Common myeloid progenitor, CD34-positive (primary cell): ENCODE results near the gene ZNF789.
A peak's percentile ranks its signal among the peaks of the same experiment; 100 is the strongest.
"Not testable (repeated sequence)": the region's sequence is repeated elsewhere in the genome, so short reads cannot be mapped to it uniquely, and the experiment has no call there.

Source experiments
- CTCF ChIA-PET: fragments of 350-600 bp; sonication (Branson Sonifier 250); formaldehyde crosslinking; loops from one replicate; lab custom pipeline; 2021; ENCODE audit warnings: antibody characterized with exemption; lab: Charles Lee
- POLR2A ChIA-PET: fragments of 350-600 bp; sonication (Branson Sonifier 250); formaldehyde crosslinking; loops from one replicate; lab custom pipeline; 2021; ENCODE audit warnings: antibody characterized with exemption; lab: Charles Lee
- DNase-seq, 3 donors: peaks; one replicate each; pipeline versions ENCODE4 v3.0.0 to v3.0.0-alpha.2; 2013
- H3K27ac ChIP-seq, 2 experiments: 1 replicate in 1 of 2; 2 replicates in 1 of 2; pipeline ENCODE4 v1.7.0; 2013; ENCODE audit warnings: inconsistent platforms in 2 of 2, low read length in 2 of 2, mild to moderate bottlenecking in 2 of 2, low read depth in 1 of 2, moderate library complexity in 1 of 2; ENCODE audit not compliant: severe bottlenecking in 2 of 2, insufficient read depth in 1 of 2, poor library complexity in 1 of 2
- H3K27me3 ChIP-seq, 5 experiments: replicated peaks in 2 of 5; 1 replicate in 3 of 5; 2 replicates in 2 of 5; pipeline versions ENCODE4 v1.6.1 to v1.7.0; 2013; ENCODE audit warnings: low read length in 4 of 5, mild to moderate bottlenecking in 2 of 5, moderate library complexity in 2 of 5, inconsistent platforms in 1 of 5; ENCODE audit not compliant: insufficient read depth in 5 of 5, control insufficient read depth in 4 of 5
- H3K36me3 ChIP-seq, 4 experiments: 1 replicate in 2 of 4; 2 replicates in 2 of 4; pipeline versions ENCODE4 v1.6.1 to v1.7.0; 2013; ENCODE audit warnings: low read length in 3 of 4, control low read depth in 1 of 4, mild to moderate bottlenecking in 1 of 4; ENCODE audit not compliant: control insufficient read depth in 4 of 4, insufficient read depth in 4 of 4
- H3K4me1 ChIP-seq, 4 experiments: 1 replicate in 3 of 4; 2 replicates in 1 of 4; pipeline versions ENCODE4 v1.6.1 to v1.7.1; 2013; ENCODE audit warnings: low read length in 3 of 4, mild to moderate bottlenecking in 3 of 4, control low read depth in 1 of 4, inconsistent platforms in 1 of 4, moderate library complexity in 1 of 4; ENCODE audit not compliant: control insufficient read depth in 4 of 4, insufficient read depth in 4 of 4; ENCODE audit errors: control extremely low read depth in 1 of 4
- H3K4me3 ChIP-seq, 7 experiments: 1 replicate in 4 of 7; 2 replicates in 3 of 7; pipeline versions ENCODE4 v1.5.1 to v1.7.0; 2013; ENCODE audit warnings: mild to moderate bottlenecking in 7 of 7, low read length in 6 of 7, moderate library complexity in 6 of 7, inconsistent platforms in 2 of 7, low read depth in 2 of 7, control low read depth in 1 of 7; ENCODE audit not compliant: insufficient read depth in 4 of 7, control insufficient read depth in 1 of 7; ENCODE audit errors: extremely low read depth in 1 of 7
- H3K9me3 ChIP-seq, 5 experiments: 1 replicate in 4 of 5; 2 replicates in 1 of 5; pipeline versions ENCODE4 v1.6.1 to v1.7.1; 2013; ENCODE audit warnings: low read length in 4 of 5, mild to moderate bottlenecking in 2 of 5, inconsistent platforms in 1 of 5, low read depth in 1 of 5, moderate library complexity in 1 of 5; ENCODE audit not compliant: control insufficient read depth in 4 of 5, insufficient read depth in 2 of 5; ENCODE audit errors: control extremely low read depth in 1 of 5
- WGBS: methylation state at CpG from one replicate; pipeline ENCODE4 v1.1.5; 2013; ENCODE audit not compliant: insufficient coverage; 5-methylcytosine and 5-hydroxymethylcytosine counted together

The ZNF789 gene

DNA sequence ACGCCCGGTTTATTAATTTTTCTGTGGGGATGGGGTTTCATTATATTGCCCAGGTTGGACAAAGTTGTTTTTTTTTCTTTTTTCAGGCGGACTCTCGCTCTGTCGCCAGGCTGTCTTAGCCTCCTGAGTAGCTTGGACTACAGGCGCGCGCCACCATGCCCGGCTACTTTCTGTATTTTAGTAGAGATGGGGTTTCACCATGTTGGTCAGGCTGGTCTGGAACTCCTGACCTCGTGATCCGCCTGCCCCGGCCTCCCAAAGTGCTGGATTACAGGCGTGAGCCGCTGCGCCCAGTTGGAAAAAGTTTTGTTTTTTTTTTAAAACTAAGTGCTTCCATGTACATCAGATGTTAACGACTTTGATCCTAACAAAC, 27.9 kb downstream of the ZNF789 start:
- POLR2A ChIA-PET = interaction anchor here (0.6 to 1.9 kb wide), 4 partner anchors 35 to 414 kb away, joined by 3 to 7 read pairs (median 6); partner anchors contain the start of genes ATP5MF, FAM200A and ZNF655
- Histone ChIP-seq H3K36me3 (peaks cover 0 to 14% (median 8%) of the 10 kb centered on the region in 4 experiments), H3K4me3 (peak overlapping the region; percentile 86 to 100 (median 99)), H3K27me3 (no peaks in the 10 kb centered on the region), H3K27ac (peak overlapping the region; percentile 99 to 100), H3K4me1 (peaks cover 14 to 35% (median 26%) of the 10 kb centered on the region in 4 experiments), H3K9me3 (peaks cover 0 to 4% (median 0%) of the 10 kb centered on the region in 5 experiments)
- 58% methylated on average over 10 of the region's 16 CpGs for WGBS
- DNase-seq = no peak
- CTCF ChIA-PET = interaction anchor here (0.9 kb wide), 1 partner anchor 41 kb away, joined by 5 read pairs; no protein-coding TSS in a partner anchor

DNA sequence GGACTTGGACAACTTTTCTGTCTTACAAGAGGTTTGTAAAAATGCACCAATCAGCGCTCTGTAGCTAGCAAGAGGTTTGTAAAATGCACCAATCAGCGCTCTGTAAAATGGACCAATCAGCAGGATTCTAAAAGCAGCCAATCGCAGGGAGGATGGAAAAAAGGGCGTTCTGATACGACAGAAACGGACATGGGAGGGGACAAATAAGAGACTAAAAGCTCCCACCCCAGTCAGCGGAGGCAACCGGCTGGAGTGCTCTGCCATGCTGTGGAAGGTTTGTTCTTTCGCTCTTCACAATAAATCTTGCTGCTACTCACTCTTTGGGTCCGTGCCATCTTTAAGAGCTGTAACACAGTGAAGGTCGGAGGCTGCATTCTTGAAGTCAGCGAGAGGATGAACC, 28.5 kb downstream of the ZNF789 start:
- H3K27me3 ChIP-seq, H3K36me3 ChIP-seq, POLR2A ChIA-PET, CTCF ChIA-PET, H3K27ac ChIP-seq, H3K9me3 ChIP-seq: not testable (repeated sequence)
- Histone ChIP-seq H3K4me1 (peaks cover 18 to 41% (median 32%) of the 10 kb centered on the region in 4 experiments), H3K4me3 (peak overlapping the region in 2 of 7 experiments; percentile 98 to 100)
- 97% methylated on average over 12 of the region's 12 CpGs for WGBS
- peak; percentile 39 to 74 (median 67) for DNase-seq

DNA sequence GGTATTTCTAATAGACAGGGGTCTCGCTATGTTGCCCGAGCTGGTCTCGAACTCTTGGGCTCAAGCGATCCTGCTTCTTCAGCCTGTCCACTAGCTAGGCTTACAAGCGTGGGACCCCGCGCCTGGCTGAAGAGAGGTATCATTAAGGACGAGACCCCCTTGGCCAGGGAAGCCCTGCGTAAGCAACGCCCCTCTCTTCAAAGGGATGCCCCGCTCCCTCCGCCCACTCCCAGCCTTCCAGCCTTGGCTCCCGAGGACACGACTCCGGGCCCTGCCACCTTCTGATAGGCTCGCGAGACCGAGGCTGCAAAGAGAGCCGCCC, 31.6 kb downstream of the ZNF789 start:
- Histone ChIP-seq H3K27ac (peak overlapping the region in 1 of 2 experiments; percentile 96), H3K4me3 (peak overlapping the region; percentile 86 to 98 (median 92)), H3K4me1 (peaks cover 6 to 33% (median 25%) of the 10 kb centered on the region in 4 experiments), H3K36me3 (no peaks in the 10 kb centered on the region), H3K27me3 (no peaks in the 10 kb centered on the region), H3K9me3 (no peaks in the 10 kb centered on the region)
- ChIA-PET POLR2A (interaction anchor here (0.6 to 1.4 kb wide), 4 partner anchors 11 to 617 kb away, joined by 3 to 5 read pairs (median 4); partner anchors contain the start of gene ZNF655), CTCF (interaction anchor here (0.8 to 1.2 kb wide), 4 partner anchors 10 to 414 kb away, joined by 3 to 4 read pairs (median 4); partner anchors contain the start of gene ZNF789)
- no peak for DNase-seq
- WGBS = 9% methylated on average over 17 of the region's 19 CpGs

DNA sequence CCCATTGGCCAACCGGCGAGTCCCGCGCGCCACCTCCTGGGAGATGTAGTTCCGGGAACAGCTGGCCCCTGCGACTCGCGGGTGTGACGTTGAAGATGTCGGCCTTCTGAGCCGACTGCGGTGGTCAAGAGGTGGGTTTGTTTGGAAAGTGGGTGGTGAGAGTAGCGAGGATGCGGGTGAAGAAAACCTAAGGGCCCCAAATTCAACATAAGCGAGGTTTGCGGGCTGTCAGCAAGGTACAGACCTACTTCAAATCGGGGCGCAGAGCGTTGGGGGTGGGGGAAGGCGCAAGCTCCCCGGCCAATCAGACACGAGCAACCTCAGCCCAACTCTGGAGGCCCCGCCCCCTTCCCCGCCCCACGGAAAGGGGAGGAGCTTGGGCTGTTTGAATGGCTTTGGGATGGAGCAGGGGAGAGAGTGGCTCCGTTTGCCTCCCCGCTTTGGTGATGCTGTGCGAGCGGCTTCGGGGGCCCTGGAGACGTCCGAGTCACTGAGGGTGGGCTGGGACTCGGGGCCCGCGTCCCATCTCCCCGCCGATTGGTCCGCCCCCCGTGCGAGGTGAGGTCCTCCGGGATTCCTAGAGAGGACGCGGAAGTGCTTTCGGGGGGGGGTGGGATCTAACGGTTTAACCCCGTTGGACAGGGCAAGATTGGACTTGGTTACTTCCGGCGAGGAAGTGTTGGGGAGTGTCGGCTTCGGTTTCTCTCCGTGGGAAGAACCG, 32.1 kb downstream of the ZNF789 start, which contains the start of gene ZKSCAN5:
TSS of gene ZKSCAN5 (plus strand) at position 60 of the 721 bp plus-strand sequence. CDS start 1,383 bp downstream, outside the sequence.
- Histone ChIP-seq H3K4me3 (peak within 1 kb of the TSS; percentile 86 to 98 (median 92)), H3K9me3 (no peaks in the 10 kb centered on the region), H3K4me1 (peaks cover 6 to 30% (median 24%) of the 10 kb centered on the region in 4 experiments), H3K27me3 (no peaks in the 10 kb centered on the region), H3K27ac (peak within 1 kb of the TSS; percentile 85 to 96), H3K36me3 (no peaks in the 10 kb centered on the region)
- DNase-seq = peak; percentile 97 to 98 (median 98)
- WGBS = 0% methylated on average over 21 of the region's 53 CpGs
- CTCF ChIA-PET = interaction anchor here (0.8 to 1.3 kb wide), 5 partner anchors 9 to 414 kb away, joined by 3 to 5 read pairs (median 4); partner anchors contain the start of gene ZNF789
- POLR2A ChIA-PET = interaction anchor here (0.6 to 1.4 kb wide), 7 partner anchors 11 to 618 kb away, joined by 3 to 5 read pairs (median 3); partner anchors contain the start of genes ATP5MF and ZNF655

DNA sequence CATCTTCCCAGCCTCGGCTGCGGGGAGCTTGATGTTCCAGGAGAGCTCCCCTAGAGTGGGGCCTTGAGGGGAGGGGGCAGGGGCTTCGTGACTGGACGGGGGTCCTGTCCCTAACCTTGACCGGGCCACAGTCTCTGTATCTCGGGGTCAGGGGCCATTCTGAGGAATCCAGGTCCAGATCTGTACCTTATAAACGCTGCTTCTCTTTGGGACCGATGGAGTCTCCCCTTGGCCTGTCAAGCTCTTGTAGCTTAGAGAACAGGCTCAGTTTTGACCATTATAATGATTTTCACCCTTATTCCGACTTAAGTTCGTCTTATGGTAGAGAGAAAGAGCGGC, 32.6 kb downstream of the ZNF789 start:
- ChIA-PET POLR2A (interaction anchor here (0.6 to 1.1 kb wide), 3 partner anchors 40 to 174 kb away, joined by 3 to 4 read pairs (median 3); partner anchors contain the start of gene ATP5MF), CTCF (interaction anchor here (0.9 to 1.3 kb wide), 3 partner anchors 9 to 32 kb away, joined by 3 to 5 read pairs (median 4); partner anchors contain the start of gene ZNF789)
- no peaks in the 10 kb centered on the region for H3K36me3 ChIP-seq
- H3K27ac ChIP-seq = peak overlapping the region; percentile 85 to 96
- no peaks in the 10 kb centered on the region for H3K27me3 ChIP-seq
- H3K4me1 ChIP-seq = peaks cover 6 to 28% (median 23%) of the 10 kb centered on the region in 4 experiments
- 0% methylated on average over 8 of the region's 11 CpGs for WGBS
- no peaks in the 10 kb centered on the region for H3K9me3 ChIP-seq
- DNase-seq = peak in 2 of 3 donors; percentile 14 to 41
- peak overlapping the region; percentile 86 to 98 (median 92) for H3K4me3 ChIP-seq

DNA sequence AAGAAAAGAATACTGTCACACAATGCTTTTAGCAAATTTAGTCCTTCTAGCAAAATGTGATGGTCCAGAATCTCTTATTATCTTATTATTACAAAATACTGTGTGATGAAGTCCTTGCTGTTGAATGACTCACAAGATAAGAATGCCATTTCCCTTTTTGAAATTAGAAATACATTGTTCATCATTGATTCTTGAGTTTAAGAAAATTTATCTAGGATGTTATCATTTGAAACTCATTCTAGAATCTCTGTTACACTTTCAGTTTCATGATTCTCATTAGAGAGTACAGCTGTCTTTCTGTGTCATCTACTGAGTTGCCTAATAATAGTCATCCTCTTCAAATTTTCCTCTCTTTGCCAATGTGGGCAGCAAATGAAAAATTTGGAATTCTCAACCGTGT, 41.4 kb downstream of the ZNF789 start:
- H3K27me3 ChIP-seq = no peaks in the 10 kb centered on the region
- no peak overlapping the region for H3K4me3 ChIP-seq
- WGBS = 100% methylated on average over 1 of the region's 1 CpG
- no peaks in the 10 kb centered on the region for H3K9me3 ChIP-seq
- no peaks in the 10 kb centered on the region for H3K4me1 ChIP-seq
- DNase-seq = no peak
- H3K36me3 ChIP-seq = peaks cover 7 to 48% (median 18%) of the 10 kb centered on the region in 4 experiments
- POLR2A ChIA-PET = no interaction called here
- CTCF ChIA-PET = interaction anchor here (1.2 to 2.6 kb wide), 3 partner anchors 9 to 38 kb away, joined by 3 to 9 read pairs (median 4); partner anchors contain the start of gene ZKSCAN5
- H3K27ac ChIP-seq = no peak overlapping the region
